ENCODE data around the gene MATN3. TPM values are rescaled to one million over a fixed set of nuclear protein-coding genes. Genes with fewer than 3 reads are reported as not detected.

Gene MATN3
- total RNA-seq, 1 experiment from 2014 or later, result 13.5 TPM

- Histone ChIP-seq H3K9me3 (ENCODE audit: control insufficient read depth, low read depth, low read length) (no peaks in the 10 kb centered on the region), H3K79me2 (ENCODE audit: insufficient read depth, low read length) (no peaks in the 10 kb centered on the region), H2BK15ac (ENCODE audit: low read depth, low read length) (no peak overlapping the region), H2BK120ac (ENCODE audit: low read depth, low read length, poor library complexity, severe bottlenecking) (no peak overlapping the region), H2AK5ac (ENCODE audit: insufficient read length, low read length) (no peak overlapping the region), H4K8ac (replicated peaks; ENCODE audit: insufficient read length, low read depth, low read length) (no peak overlapping the region), H3K18ac (ENCODE audit: insufficient read length, low read depth, low read length) (no peak overlapping the region), H3K79me1 (ENCODE audit: insufficient read depth, low read depth, low read length, poor library complexity, severe bottlenecking) (no peaks in the 10 kb centered on the region), H3K27me3 (ENCODE audit: insufficient read depth, low read length) (no peaks in the 10 kb centered on the region), H2BK20ac (ENCODE audit: low read depth, low read length, poor library complexity, severe bottlenecking) (no peak overlapping the region), H3K4ac (ENCODE audit: low read depth, low read length) (no peak overlapping the region), H2BK5ac (ENCODE audit: insufficient read length, low read length) (no peak overlapping the region), H3K23me2 (ENCODE audit: insufficient read length, low read depth, low read length, poor library complexity, severe bottlenecking) (no peaks in the 10 kb centered on the region), H4K20me1 (ENCODE audit: control insufficient read depth, insufficient read depth, insufficient read length) (no peaks in the 10 kb centered on the region), H3K9ac (ENCODE audit: extremely low read depth, insufficient read length, low read length) (no peak overlapping the region), H2AFZ (ENCODE audit: low read length) (no peak overlapping the region), H2BK12ac (ENCODE audit: insufficient read length, low read depth, low read length) (no peak overlapping the region), H3K4me2 (ENCODE audit: insufficient read depth, insufficient read length, low read length) (no peak overlapping the region), H3K4me1 (ENCODE audit: insufficient read depth, low read length) (0 out of 2 replicates have a peak, but pooled peaks cover 3% of the 10 kb centered on the region), H3K14ac (ENCODE audit: insufficient read depth, low read length) (no peak overlapping the region), H3K23ac (ENCODE audit: insufficient read length, low read depth, low read length) (no peak overlapping the region), H4K5ac (ENCODE audit: insufficient read length, low read depth, low read length) (no peak overlapping the region), H3K27ac (ENCODE audit: insufficient read length, low read depth, low read length) (no peak overlapping the region), H4K91ac (ENCODE audit: insufficient read length, low read depth, low read length) (no peak overlapping the region), H3K56ac (ENCODE audit: insufficient read length, low read depth, low read length) (no peak overlapping the region), H3T11ph (ENCODE audit: low read length) (no peak overlapping the region)
- Mint-ChIP-seq H3K4me3 (no peak overlapping the region), H3K27me3 (ENCODE audit: low read depth) (no peaks in the 10 kb centered on the region), H3K4me1 (peaks cover 19 to 25% of the 10 kb centered on the region in 2 experiments), H3K36me3 (ENCODE audit: insufficient read depth in 1 of 3, low read depth in 3 of 3) (peaks cover 3 to 11% (median 9%) of the 10 kb centered on the region in 3 experiments; a peak in 5 of 7 replicates), H3K9me3 (no peaks in the 10 kb centered on the region), H3K27ac (no peak overlapping the region)
- DNase-seq, result no peak
- TF ChIP-seq CTCF (conservative IDR thresholded peaks at IDR 0.05), result no peak
- WGBS (ENCODE audit: extremely low coverage, insufficient read length, low lambda C conversion rate), result no CpG with 5 or more reads among the region's 1 CpG
Observed at GRCh38 chr2:19943189-19943588, 69.3 kb downstream of the MATN3 start.

Data from H9 (cell line).